Activated naive CD8-positive, alpha-beta T cell treated with anti-CD3 and anti-CD28 coated beads for 36 hours (primary cell): Measurements from ENCODE around the gene EIF4G2. TPM values are rescaled to one million over a fixed set of nuclear protein-coding genes. Genes with fewer than 3 reads are reported as not detected.

Experiments
- total RNA-seq, 2 experiments: library from RNA; stranded (reverse); gene quantifications; one replicate each; pipeline ENCODE4 v1.2.3, GENCODE V29; 2021

The EIF4G2 gene
- total RNA-seq, 2 experiments from 2014 or later = 1,373 to 1,478 TPM

Other genes starting within 250 kb of the EIF4G2 start
- not detected for gene LYVE1, start 240.3 kb downstream of the EIF4G2 start, total RNA-seq
- not detected for gene IRAG1, start 115.2 kb downstream of the EIF4G2 start, total RNA-seq
- 10 to 100 TPM; 50.6 TPM for gene CTR9, start 57.7 kb downstream of the EIF4G2 start, total RNA-seq
- 10 to 100 TPM; 34.6 to 36.2 TPM for gene ZBED5, start 49.1 kb upstream of the EIF4G2 start, total RNA-seq